ENCODE results near the gene CNOT1.

CNOT1 gene

GRCh38 chr16:58507195-58507962, 122.2 kb downstream of the CNOT1 start:
- Histone ChIP-seq H3K9me3 (ENCODE audit: insufficient read depth, low read length) (no peaks in the 10 kb centered on the region), H2AFZ (ENCODE audit: low read depth, low read length) (no peak overlapping the region), H3K4me2 (ENCODE audit: low read length) (no peak overlapping the region), H3K27me3 (ENCODE audit: low read depth, low read length) (no peaks in the 10 kb centered on the region), H3K79me2 (ENCODE audit: low read length) (no peaks in the 10 kb centered on the region), H3K9ac (ENCODE audit: low read length) (no peak overlapping the region), H4K20me1 (ENCODE audit: insufficient read depth, low read length) (no peaks in the 10 kb centered on the region), H3K4me1 (ENCODE audit: low read length) (no peaks in the 10 kb centered on the region), H3K36me3 (replicated peaks; ENCODE audit: low read depth, low read length) (no peaks in the 10 kb centered on the region), H3K27ac (ENCODE audit: low read length) (no peak overlapping the region), H3K4me3 (ENCODE audit: low read length) (no peak overlapping the region)
- TF ChIP-seq CTCF (IDR thresholded peaks at IDR 0.05; ENCODE audit: low read depth, low read length) (0 out of 2 replicates have a peak, but pooled peaks have one; percentile 2), EZH2phosphoT487 (IDR thresholded peaks at IDR 0.05; ENCODE audit: low read depth) (no peak)

GRCh38 chr16:58506241-58507194, 123.1 kb downstream of the CNOT1 start:
- Histone ChIP-seq H4K20me1 (ENCODE audit: insufficient read depth, low read length) (no peaks in the 10 kb centered on the region), H3K27ac (ENCODE audit: low read length) (no peak overlapping the region), H3K9me3 (ENCODE audit: insufficient read depth, low read length) (no peaks in the 10 kb centered on the region), H3K9ac (ENCODE audit: low read length) (no peak overlapping the region), H3K4me2 (ENCODE audit: low read length) (no peak overlapping the region), H3K79me2 (ENCODE audit: low read length) (no peaks in the 10 kb centered on the region), H3K4me1 (ENCODE audit: low read length) (no peaks in the 10 kb centered on the region), H3K4me3 (ENCODE audit: low read length) (no peak overlapping the region), H3K36me3 (replicated peaks; ENCODE audit: low read depth, low read length) (no peaks in the 10 kb centered on the region), H3K27me3 (ENCODE audit: low read depth, low read length) (no peaks in the 10 kb centered on the region), H2AFZ (ENCODE audit: low read depth, low read length) (no peak overlapping the region)
- TF ChIP-seq EZH2phosphoT487 (IDR thresholded peaks at IDR 0.05; ENCODE audit: low read depth) (no peak), CTCF (IDR thresholded peaks at IDR 0.05; ENCODE audit: low read depth, low read length) (0 out of 2 replicates have a peak, but pooled peaks have one; percentile 8)

GRCh38 chr16:58503863-58504688, 125.5 kb downstream of the CNOT1 start:
- no peaks in the 10 kb centered on the region for H3K36me3 ChIP-seq (replicated peaks; ENCODE audit: low read depth, low read length)
- H3K27ac ChIP-seq (ENCODE audit: low read length) = no peak overlapping the region
- H2AFZ ChIP-seq (ENCODE audit: low read depth, low read length) = no peak overlapping the region
- H3K79me2 ChIP-seq (ENCODE audit: low read length) = no peaks in the 10 kb centered on the region
- H3K9me3 ChIP-seq (ENCODE audit: insufficient read depth, low read length) = no peaks in the 10 kb centered on the region
- no peaks in the 10 kb centered on the region for H4K20me1 ChIP-seq (ENCODE audit: insufficient read depth, low read length)
- TF ChIP-seq EZH2phosphoT487 (IDR thresholded peaks at IDR 0.05; ENCODE audit: low read depth) = no peak
- TF ChIP-seq CTCF (IDR thresholded peaks at IDR 0.05; ENCODE audit: low read depth, low read length) = no peak
- H3K4me1 ChIP-seq (ENCODE audit: low read length) = peaks cover 14% of the 10 kb centered on the region
- H3K4me2 ChIP-seq (ENCODE audit: low read length) = no peak overlapping the region
- no peak overlapping the region for H3K4me3 ChIP-seq (ENCODE audit: low read length)
- H3K27me3 ChIP-seq (ENCODE audit: low read depth, low read length) = no peaks in the 10 kb centered on the region
- no peak overlapping the region for H3K9ac ChIP-seq (ENCODE audit: low read length)
